Measurements from ENCODE around the gene KCNH4. TPM values are rescaled to one million over a fixed set of nuclear protein-coding genes. Genes with fewer than 3 reads are reported as not detected.
A peak's percentile ranks its signal among the peaks of the same experiment; 100 is the strongest.

Gene KCNH4
- total RNA-seq, 1 donor from 2014 or later: 0.25 TPM

DNA sequence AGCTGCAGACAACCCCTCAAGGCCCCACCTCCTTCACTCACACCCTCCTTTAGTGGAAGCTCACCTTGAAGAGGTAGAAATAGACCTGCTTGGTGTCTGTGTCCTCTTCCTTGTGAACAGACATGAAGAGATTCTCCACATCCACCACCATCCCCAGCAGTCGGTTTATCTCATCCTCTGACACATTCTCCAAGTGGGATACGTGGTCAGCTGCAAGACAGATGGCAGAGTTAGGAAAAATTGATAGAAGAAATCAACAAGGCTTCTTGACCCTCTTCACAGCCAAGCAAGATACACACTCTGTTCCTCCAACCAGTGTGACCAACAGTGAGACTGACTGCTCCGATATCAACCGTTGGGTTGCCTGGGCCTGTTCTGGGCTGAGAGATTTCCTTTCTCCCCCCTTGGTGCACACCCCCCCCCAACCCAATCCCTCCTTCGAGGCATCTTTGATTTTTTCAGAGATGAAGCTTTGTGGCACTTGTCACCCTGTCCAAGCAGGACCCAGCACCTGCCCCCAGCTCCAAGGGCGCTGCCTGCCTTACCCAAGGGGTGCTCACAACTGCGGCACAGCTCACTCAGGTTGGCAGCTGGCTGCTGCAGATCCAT is 60.7 kb downstream of the KCNH4 start:
- Mint-ChIP-seq H3K9me3 (no peaks in the 10 kb centered on the region), H3K4me1 (peaks cover 19% of the 10 kb centered on the region), H3K4me3 (peak overlapping the region; percentile 63), H3K27me3 (ENCODE audit: low read depth) (no peaks in the 10 kb centered on the region), H3K27ac (peak overlapping the region; percentile 25), H3K36me3 (peaks cover 17% of the 10 kb centered on the region)
- DNase-seq (ENCODE audit: low spot score in 2 of 2, unreplicated experiment in 2 of 2): no peak
- TF ChIP-seq, protein P1, sequence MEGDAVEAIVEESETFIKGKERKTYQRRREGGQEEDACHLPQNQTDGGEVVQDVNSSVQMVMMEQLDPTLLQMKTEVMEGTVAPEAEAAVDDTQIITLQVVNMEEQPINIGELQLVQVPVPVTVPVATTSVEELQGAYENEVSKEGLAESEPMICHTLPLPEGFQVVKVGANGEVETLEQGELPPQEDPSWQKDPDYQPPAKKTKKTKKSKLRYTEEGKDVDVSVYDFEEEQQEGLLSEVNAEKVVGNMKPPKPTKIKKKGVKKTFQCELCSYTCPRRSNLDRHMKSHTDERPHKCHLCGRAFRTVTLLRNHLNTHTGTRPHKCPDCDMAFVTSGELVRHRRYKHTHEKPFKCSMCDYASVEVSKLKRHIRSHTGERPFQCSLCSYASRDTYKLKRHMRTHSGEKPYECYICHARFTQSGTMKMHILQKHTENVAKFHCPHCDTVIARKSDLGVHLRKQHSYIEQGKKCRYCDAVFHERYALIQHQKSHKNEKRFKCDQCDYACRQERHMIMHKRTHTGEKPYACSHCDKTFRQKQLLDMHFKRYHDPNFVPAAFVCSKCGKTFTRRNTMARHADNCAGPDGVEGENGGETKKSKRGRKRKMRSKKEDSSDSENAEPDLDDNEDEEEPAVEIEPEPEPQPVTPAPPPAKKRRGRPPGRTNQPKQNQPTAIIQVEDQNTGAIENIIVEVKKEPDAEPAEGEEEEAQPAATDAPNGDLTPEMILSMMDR (IDR thresholded peaks at IDR 0.05; ENCODE audit: unreplicated experiment): no peak

DNA sequence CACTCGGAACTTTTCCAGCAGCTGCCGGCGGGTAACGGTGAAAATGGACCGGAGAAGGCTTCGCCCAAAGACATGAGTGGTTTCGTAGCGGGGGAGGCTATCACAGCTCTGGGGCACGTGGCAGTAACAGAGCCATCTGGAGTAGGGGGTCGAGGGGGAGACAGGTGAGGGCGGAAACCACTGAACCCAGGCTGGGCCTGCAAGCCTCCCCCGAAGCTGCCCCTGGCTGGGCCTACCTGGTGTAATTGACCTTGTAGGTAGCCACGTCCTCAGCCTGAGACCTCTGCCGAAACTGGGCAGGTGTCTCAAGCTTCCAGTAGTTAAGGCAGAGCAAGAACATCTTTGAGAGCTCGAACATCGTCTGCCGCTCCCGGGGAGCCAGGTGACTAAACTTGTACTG is 61.6 kb downstream of the KCNH4 start:
- Mint-ChIP-seq H3K27ac (no peak overlapping the region), H3K9me3 (no peaks in the 10 kb centered on the region), H3K36me3 (peaks cover 13% of the 10 kb centered on the region), H3K27me3 (ENCODE audit: low read depth) (no peaks in the 10 kb centered on the region), H3K4me1 (peaks cover 19% of the 10 kb centered on the region), H3K4me3 (peak overlapping the region; percentile 38)
- TF ChIP-seq, protein P1 (IDR thresholded peaks at IDR 0.05; ENCODE audit: unreplicated experiment): no peak
- no peak for DNase-seq (ENCODE audit: low spot score in 2 of 2, unreplicated experiment in 2 of 2)

DNA sequence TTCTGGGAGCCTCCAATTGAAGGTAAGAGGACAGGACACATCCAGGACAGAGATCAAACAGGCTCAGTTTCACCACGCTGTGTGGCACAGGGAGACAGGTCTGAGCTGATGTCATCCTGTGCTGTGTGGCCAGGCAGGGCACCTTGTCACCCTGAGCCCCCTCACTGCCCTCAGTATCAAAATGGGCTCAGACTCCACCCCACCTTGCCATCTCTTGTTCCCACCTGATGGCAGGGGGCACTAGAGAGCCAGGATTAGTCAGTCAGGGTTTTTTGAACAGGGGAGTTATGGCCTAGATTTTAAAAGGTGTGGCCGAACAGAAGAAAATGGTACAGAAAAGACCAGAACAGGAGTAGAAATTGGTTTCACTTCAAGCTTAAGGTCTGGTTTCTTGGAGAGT is 62.4 kb downstream of the KCNH4 start:
- peak overlapping the region; percentile 7 for H3K4me3 Mint-ChIP-seq
- H3K27ac Mint-ChIP-seq: no peak overlapping the region
- H3K27me3 Mint-ChIP-seq (ENCODE audit: low read depth): no peaks in the 10 kb centered on the region
- no peaks in the 10 kb centered on the region for H3K9me3 Mint-ChIP-seq
- no peak for DNase-seq (ENCODE audit: low spot score in 2 of 2, unreplicated experiment in 2 of 2)
- H3K4me1 Mint-ChIP-seq: peaks cover 19% of the 10 kb centered on the region
- TF ChIP-seq, protein P1 (IDR thresholded peaks at IDR 0.05; ENCODE audit: unreplicated experiment): no peak
- peaks cover 14% of the 10 kb centered on the region for H3K36me3 Mint-ChIP-seq

DNA sequence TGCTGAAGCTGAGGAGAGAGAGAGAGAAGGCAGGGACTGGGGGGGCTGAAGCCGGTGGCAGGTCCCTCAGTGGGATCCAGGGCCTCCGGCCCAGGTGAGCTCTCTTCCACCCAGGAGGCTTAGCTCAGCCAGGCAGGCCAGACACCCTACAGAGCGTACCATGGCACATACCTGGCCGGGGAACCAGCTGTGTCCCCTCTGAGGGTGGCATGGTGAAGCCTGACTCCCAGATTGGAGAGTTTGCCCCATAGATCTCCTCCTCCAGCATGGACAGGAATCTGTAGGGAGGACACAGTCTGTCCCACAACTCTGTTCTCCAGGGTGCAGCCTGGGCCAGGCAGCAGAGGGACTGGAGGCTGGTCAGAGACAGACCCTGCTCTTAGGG is 62.8 kb downstream of the KCNH4 start:
- Mint-ChIP-seq H3K4me1 (peaks cover 19% of the 10 kb centered on the region), H3K36me3 (peaks cover 15% of the 10 kb centered on the region), H3K27ac (no peak overlapping the region), H3K4me3 (no peak overlapping the region), H3K27me3 (ENCODE audit: low read depth) (no peaks in the 10 kb centered on the region), H3K9me3 (no peaks in the 10 kb centered on the region)
- TF ChIP-seq, protein P1 (IDR thresholded peaks at IDR 0.05; ENCODE audit: unreplicated experiment): no peak
- no peak for DNase-seq (ENCODE audit: low spot score in 2 of 2, unreplicated experiment in 2 of 2)

DNA sequence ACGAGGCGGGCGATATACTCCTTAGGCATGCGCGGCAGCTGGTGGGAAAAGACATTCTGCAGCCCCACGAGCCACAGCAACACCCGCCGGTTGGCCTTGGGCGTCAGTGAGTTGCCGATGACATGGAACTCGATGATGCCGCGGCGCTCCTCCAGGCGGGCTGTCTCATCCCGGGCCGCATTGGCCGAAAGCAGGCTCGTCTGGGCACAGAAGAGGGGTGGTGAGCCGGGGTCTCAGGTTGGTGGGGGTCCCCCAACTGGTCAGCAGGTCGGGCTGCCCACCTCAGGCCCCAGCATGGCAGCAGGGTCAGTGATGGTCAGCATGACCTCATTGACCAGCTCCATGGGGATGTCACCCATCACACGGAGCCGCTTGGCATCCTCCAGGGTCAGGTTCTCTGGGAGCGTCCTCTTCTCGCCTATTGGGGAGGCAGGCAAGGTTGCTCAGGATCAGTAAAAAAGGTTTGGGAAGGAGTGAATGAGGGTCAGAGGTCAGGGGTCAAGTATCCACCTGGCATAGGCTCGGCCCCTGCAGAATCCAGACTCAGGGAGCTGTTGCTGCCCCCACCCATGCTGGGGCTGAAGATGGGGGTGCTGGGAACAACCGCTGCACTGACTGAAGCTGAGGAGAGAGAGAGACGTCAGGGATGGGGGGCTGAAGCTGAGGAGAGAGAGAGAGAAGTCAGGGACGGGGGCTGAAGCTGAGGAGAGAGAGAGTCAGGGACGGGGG is 63.4 kb downstream of the KCNH4 start:
- Mint-ChIP-seq H3K9me3 (no peaks in the 10 kb centered on the region), H3K36me3 (peaks cover 15% of the 10 kb centered on the region), H3K27me3 (ENCODE audit: low read depth) (no peaks in the 10 kb centered on the region), H3K4me1 (peaks cover 21% of the 10 kb centered on the region), H3K4me3 (no peak overlapping the region), H3K27ac (no peak overlapping the region)
- TF ChIP-seq, protein P1 (IDR thresholded peaks at IDR 0.05; ENCODE audit: unreplicated experiment): no peak
- no peak for DNase-seq (ENCODE audit: low spot score in 2 of 2, unreplicated experiment in 2 of 2)

Measured in mesothelial cell of epicardium (in vitro differentiated cells).